ENCODE results near the gene CAPN7.

- TF ChIP-seq EZH2phosphoT487 (IDR thresholded peaks at IDR 0.05), result no peak
- TF ChIP-seq CTCF (IDR thresholded peaks at IDR 0.05), result peak; percentile 96
Measured at GRCh38 chr3:15268033-15268631, 62.1 kb downstream of the CAPN7 start.
